Stimulated activated CD4-positive, alpha-beta T cell treated with anti-CD3 and anti-CD28 coated beads, TNF-alpha, amount 100 ng/mL, for 24 hours (primary cell): Measurements from ENCODE around the gene COL21A1.

Source experiments
- DNase-seq, 3 experiments: peaks; one replicate each; pipeline ENCODE4 v3.0.0-alpha.2; 2020; ENCODE audit warnings: low read depth in 3 of 3

Gene COL21A1

GRCh38 chr6:56009636-56010035, 237.7 kb downstream of the COL21A1 start:
- no peak for DNase-seq
